Measurements from ENCODE around the gene ANKS3. TPM values are rescaled to one million over a fixed set of nuclear protein-coding genes. Genes with fewer than 3 reads are reported as not detected.

The ANKS3 gene
- total and polyA plus RNA-seq, 10 of the 15 experiments (the other 5 are each of a cell fraction or from before 2014, with no cell fraction given) = 0.29 to 14.2 (median 8.5) TPM

- TF ChIP-seq CUX1 (IDR thresholded peaks at IDR 0.05; ENCODE audit: insufficient replicate concordance, low read depth, low read length) (no peak), NKRF (conservative IDR thresholded peaks at IDR 0.05) (peak; percentile 43), ZNF274 (IDR thresholded peaks at IDR 0.05; ENCODE audit: insufficient read depth, insufficient read length) (no peak), ZNF217 (IDR thresholded peaks at IDR 0.05) (peak; percentile 91; the same call in 1 of the 2 replicates), ATF7 (IDR thresholded peaks at IDR 0.05; ENCODE audit: low read depth) (no peak), NRF1 (conservative IDR thresholded peaks at IDR 0.05; ENCODE audit: low read depth, low read length) (peak; percentile 64), NFYA (IDR thresholded peaks at IDR 0.05; ENCODE audit: borderline replicate concordance, low read depth, low read length) (no peak), BRCA1 (IDR thresholded peaks at IDR 0.05; ENCODE audit: low read depth, low read length) (peak; percentile 71), DPF2 (IDR thresholded peaks at IDR 0.05) (no peak), MXI1 (IDR thresholded peaks at IDR 0.05; ENCODE audit: low read depth, low read length) (peak; percentile 27; the same call in 1 of the 2 replicates), KLF5 (IDR thresholded peaks at IDR 0.05; ENCODE audit: partially characterized antibody) (no peak), GABPA (IDR thresholded peaks at IDR 0.05; ENCODE audit: low read depth) (peak; percentile 88), BHLHE40 (IDR thresholded peaks at IDR 0.05; ENCODE audit: borderline replicate concordance in 1 of 2, low read depth in 2 of 2, low read length in 1 of 2) (peak in 1 of 2 experiments; percentile 5; a peak in 2 of 4 replicates), ZBTB40 (IDR thresholded peaks at IDR 0.05; ENCODE audit: borderline replicate concordance) (peak; percentile 79; the same call in 1 of the 2 replicates), HCFC1 (IDR thresholded peaks at IDR 0.05; ENCODE audit: low read length) (peak; percentile 80), CREB1 (IDR thresholded peaks at IDR 0.05; ENCODE audit: low read depth) (peak; percentile 19; the same call in 1 of the 2 replicates), LARP7 (IDR thresholded peaks at IDR 0.05) (peak; percentile 23; the same call in 1 of the 2 replicates)
- TF ChIP-seq, protein P1, sequence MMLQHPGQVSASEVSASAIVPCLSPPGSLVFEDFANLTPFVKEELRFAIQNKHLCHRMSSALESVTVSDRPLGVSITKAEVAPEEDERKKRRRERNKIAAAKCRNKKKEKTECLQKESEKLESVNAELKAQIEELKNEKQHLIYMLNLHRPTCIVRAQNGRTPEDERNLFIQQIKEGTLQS (IDR thresholded peaks at IDR 0.05; ENCODE audit: borderline replicate concordance, extremely low read depth, low read depth, low read length) = no peak
Measured at GRCh38 chr16:4768549-4769305, 34.7 kb upstream of the ANKS3 start (continued).
